ENCODE results near the gene SLC44A5.
"Not testable (repeated sequence)": the region's sequence is repeated elsewhere in the genome, so short reads cannot be mapped to it uniquely, and the experiment has no call there.

The SLC44A5 gene

GRCh38 chr1:75600781-75601180 is 10.1 kb downstream of the SLC44A5 start:
- no peaks in the 10 kb centered on the region for H3K4me1 ChIP-seq
- H3K9me3 ChIP-seq (replicated peaks in 1 of 11): peaks cover 0 to 7% (median 0%) of the 10 kb centered on the region in 11 experiments; a peak in 3 of 22 replicates
- H3K4me2 ChIP-seq: no peak overlapping the region
- no peaks in the 10 kb centered on the region for H4K20me1 ChIP-seq
- no peak overlapping the region for H3K27ac ChIP-seq
- no peak overlapping the region for H3K9ac ChIP-seq
- no peaks in the 10 kb centered on the region for H3K27me3 ChIP-seq
- H3K36me3 ChIP-seq: no peaks in the 10 kb centered on the region
- no peak overlapping the region for H3K4me3 ChIP-seq
- TF ChIP-seq Cebpa-rat (IDR thresholded peaks at IDR 0.05): no peak

DNA sequence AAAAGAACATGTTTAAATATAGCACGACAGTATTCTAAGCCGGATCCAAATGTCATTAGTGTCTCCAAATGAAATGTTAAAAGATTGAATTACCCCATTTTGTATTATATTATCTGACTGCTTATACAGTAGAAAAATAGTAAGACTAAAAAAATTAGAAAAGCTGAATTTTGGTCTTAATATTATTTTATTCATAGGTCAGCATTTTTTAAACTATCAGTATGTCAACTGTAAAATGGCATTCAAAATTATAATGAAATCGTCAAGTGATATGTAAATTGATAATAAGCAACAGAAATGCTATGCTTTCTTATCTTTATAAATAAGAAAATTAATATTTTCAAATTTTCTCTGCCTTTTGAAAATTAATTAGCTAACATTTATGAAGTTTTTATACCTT is 16.6 kb downstream of the SLC44A5 start:
- no peak overlapping the region for H3K4me3 ChIP-seq
- H3K27me3 ChIP-seq: no peaks in the 10 kb centered on the region
- H4K20me1 ChIP-seq: no peaks in the 10 kb centered on the region
- TF ChIP-seq Cebpa-rat (IDR thresholded peaks at IDR 0.05): no peak
- H3K36me3 ChIP-seq: no peaks in the 10 kb centered on the region
- no peak overlapping the region for H3K27ac ChIP-seq
- no peak overlapping the region for H3K9ac ChIP-seq
- H3K4me1 ChIP-seq: peaks cover 0 to 6% (median 0%) of the 10 kb centered on the region in 10 experiments; a peak in 1 of 20 replicates
- peaks cover 0 to 5% (median 0%) of the 10 kb centered on the region in 11 experiments; a peak in 1 of 22 replicates for H3K9me3 ChIP-seq (replicated peaks in 1 of 11)
- no peak overlapping the region for H3K4me2 ChIP-seq

GRCh38 chr1:75593457-75593856 is 17.5 kb downstream of the SLC44A5 start:
- H3K4me1 ChIP-seq; H3K4me3 ChIP-seq; H3K27ac ChIP-seq; H3K27me3 ChIP-seq; H3K9ac ChIP-seq; H3K9me3 ChIP-seq (replicated peaks in 1 of 11); H3K4me2 ChIP-seq; H4K20me1 ChIP-seq; H3K36me3 ChIP-seq: not testable (repeated sequence)

GRCh38 chr1:75589637-75590036 is 21.3 kb downstream of the SLC44A5 start:
- no peak overlapping the region for H3K9ac ChIP-seq
- H3K36me3 ChIP-seq: no peaks in the 10 kb centered on the region
- no peak overlapping the region for H3K4me3 ChIP-seq
- H3K27me3 ChIP-seq: no peaks in the 10 kb centered on the region
- H3K27ac ChIP-seq: no peak overlapping the region
- 0 out of 22 replicates have a peak, but pooled peaks cover 0 to 5% (median 0%) of the 10 kb centered on the region in 11 experiments for H3K9me3 ChIP-seq (replicated peaks in 1 of 11)
- peaks cover 0 to 6% (median 0%) of the 10 kb centered on the region in 10 experiments; a peak in 1 of 20 replicates for H3K4me1 ChIP-seq
- no peaks in the 10 kb centered on the region for H4K20me1 ChIP-seq
- no peak overlapping the region for H3K4me2 ChIP-seq
- TF ChIP-seq Cebpa-rat (IDR thresholded peaks at IDR 0.05): no peak

DNA sequence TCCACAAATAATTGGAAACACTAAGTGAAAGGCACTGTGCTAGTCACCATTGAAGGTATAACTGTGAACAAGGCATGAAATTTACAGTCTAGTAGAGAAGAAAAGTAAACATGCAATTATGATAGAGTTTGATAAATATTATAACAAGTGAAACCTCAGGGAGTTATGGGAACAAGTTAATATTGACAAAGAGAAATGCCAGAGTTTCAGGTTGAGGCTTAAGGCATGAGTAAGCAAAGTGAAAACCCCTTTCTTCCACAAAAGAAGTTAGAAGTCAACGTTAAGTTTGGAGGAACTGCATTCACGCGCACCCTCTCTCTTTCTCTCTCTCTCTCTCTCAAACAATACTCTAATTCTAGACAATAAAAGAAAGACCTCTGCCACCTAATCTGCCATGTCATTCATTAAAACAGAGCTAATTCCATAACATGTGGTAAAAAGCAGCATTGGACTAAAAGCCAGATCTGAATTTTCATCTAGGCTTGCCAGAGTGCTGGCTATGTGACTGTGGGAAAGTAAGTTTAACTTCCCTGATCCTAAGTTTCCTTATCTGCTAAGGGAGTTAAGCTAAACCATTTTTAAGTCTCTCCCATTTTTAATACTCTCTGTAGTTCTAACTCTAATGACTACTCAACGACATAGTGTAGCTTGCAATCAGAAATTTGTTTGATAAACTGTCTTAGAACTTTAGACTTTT is 22.0 kb downstream of the SLC44A5 start:
- no peak overlapping the region for H3K4me2 ChIP-seq
- H3K4me3 ChIP-seq: no peak overlapping the region
- H3K27me3 ChIP-seq: no peaks in the 10 kb centered on the region
- no peaks in the 10 kb centered on the region for H4K20me1 ChIP-seq
- H3K27ac ChIP-seq: no peak overlapping the region
- 0 out of 22 replicates have a peak, but pooled peaks cover 0 to 5% (median 0%) of the 10 kb centered on the region in 11 experiments for H3K9me3 ChIP-seq (replicated peaks in 1 of 11)
- H3K9ac ChIP-seq: no peak overlapping the region
- H3K36me3 ChIP-seq: no peaks in the 10 kb centered on the region
- H3K4me1 ChIP-seq: peaks cover 0 to 6% (median 0%) of the 10 kb centered on the region in 10 experiments; a peak in 1 of 20 replicates
- TF ChIP-seq Cebpa-rat (IDR thresholded peaks at IDR 0.05): no peak

GRCh38 chr1:75587692-75588091 is 23.2 kb downstream of the SLC44A5 start:
- Histone ChIP-seq H3K27me3 (no peaks in the 10 kb centered on the region), H3K27ac (no peak overlapping the region), H3K36me3 (no peaks in the 10 kb centered on the region), H3K9ac (no peak overlapping the region), H3K4me3 (no peak overlapping the region), H3K4me1 (peaks cover 0 to 6% (median 0%) of the 10 kb centered on the region in 10 experiments; a peak in 1 of 20 replicates), H3K9me3 (replicated peaks in 1 of 11) (no peaks in the 10 kb centered on the region), H3K4me2 (no peak overlapping the region), H4K20me1 (no peaks in the 10 kb centered on the region)
- no peak for TF ChIP-seq Cebpa-rat (IDR thresholded peaks at IDR 0.05)

DNA sequence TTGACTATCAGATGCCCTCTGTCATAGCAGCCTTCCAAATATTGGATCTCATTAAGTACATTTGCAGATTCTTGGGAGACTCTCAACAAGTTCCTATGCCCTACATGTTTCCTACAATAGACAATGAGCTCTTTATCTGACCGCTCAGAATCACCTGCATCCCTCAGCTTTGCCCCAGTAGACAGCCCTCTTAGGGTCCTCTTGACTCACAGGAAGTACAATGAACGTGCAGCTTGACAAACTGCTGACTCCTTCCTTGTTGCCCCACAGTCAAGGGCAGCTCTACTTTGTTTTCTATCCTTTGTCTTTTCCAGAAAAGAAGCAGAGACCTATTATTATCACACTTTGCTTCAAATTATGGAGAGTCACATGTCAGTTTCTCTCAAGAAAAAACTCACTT is 27.6 kb downstream of the SLC44A5 start:
- no peak overlapping the region for H3K4me2 ChIP-seq
- H3K9me3 ChIP-seq (replicated peaks in 1 of 11): no peaks in the 10 kb centered on the region
- H3K27ac ChIP-seq: no peak overlapping the region
- H3K4me3 ChIP-seq: no peak overlapping the region
- TF ChIP-seq Cebpa-rat (IDR thresholded peaks at IDR 0.05): no peak
- no peaks in the 10 kb centered on the region for H3K27me3 ChIP-seq
- H3K9ac ChIP-seq: no peak overlapping the region
- no peaks in the 10 kb centered on the region for H4K20me1 ChIP-seq
- no peaks in the 10 kb centered on the region for H3K36me3 ChIP-seq
- H3K4me1 ChIP-seq: no peaks in the 10 kb centered on the region

DNA sequence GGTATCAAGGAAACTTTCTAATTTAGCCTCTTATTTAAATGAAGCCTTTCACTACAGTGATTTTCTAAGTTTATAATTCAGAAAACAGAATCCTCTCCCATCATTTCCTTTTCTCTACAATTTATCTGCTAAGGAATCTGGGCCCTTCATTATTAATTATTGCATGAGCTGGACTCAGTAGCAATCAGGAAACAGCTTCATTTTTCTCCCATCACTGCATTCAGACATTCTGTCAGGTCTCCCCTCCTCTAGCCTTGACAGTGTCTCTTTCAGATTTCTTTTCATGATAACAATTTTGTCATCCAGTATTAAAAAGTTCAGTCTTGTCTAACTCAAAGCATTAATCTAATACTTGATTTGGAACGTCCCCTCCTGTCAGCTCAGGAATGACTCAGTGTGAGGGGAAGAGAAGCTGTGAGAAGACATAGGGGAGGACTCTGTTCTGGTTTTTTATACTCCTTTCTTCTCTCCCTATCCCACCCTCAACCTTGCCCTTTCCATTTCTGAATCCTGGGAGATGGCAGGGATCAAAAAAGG is 28.1 kb downstream of the SLC44A5 start:
- H3K4me2 ChIP-seq: no peak overlapping the region
- no peak for TF ChIP-seq Cebpa-rat (IDR thresholded peaks at IDR 0.05)
- no peaks in the 10 kb centered on the region for H3K4me1 ChIP-seq
- H3K27me3 ChIP-seq: no peaks in the 10 kb centered on the region
- H3K36me3 ChIP-seq: no peaks in the 10 kb centered on the region
- no peak overlapping the region for H3K4me3 ChIP-seq
- H3K9me3 ChIP-seq (replicated peaks in 1 of 11): no peaks in the 10 kb centered on the region
- H3K27ac ChIP-seq: no peak overlapping the region
- no peaks in the 10 kb centered on the region for H4K20me1 ChIP-seq
- H3K9ac ChIP-seq: no peak overlapping the region

DNA sequence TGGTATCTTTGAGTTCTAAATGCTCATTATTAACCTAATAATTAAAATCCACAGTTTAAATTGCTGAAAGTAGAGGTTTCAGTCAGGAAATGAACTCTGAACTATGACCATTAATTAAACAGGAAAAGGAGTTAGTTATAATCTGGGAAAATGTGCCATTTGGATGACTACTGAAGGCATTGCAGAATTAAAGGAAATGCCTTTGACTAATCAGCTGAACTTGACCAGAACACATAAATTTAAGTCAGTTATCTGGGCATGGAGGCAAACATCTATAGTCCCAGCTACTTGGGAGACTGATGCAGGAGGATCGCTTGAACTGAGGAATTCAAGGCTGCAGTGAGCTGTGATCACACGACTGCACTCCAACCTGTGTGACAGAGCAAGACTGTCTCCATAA is 31.9 kb downstream of the SLC44A5 start:
- Histone ChIP-seq H3K27ac (no peak overlapping the region), H3K27me3 (no peaks in the 10 kb centered on the region), H3K4me2 (no peak overlapping the region), H3K9me3 (replicated peaks in 1 of 11) (no peaks in the 10 kb centered on the region), H3K36me3 (no peaks in the 10 kb centered on the region), H3K4me1 (no peaks in the 10 kb centered on the region), H3K9ac (no peak overlapping the region), H3K4me3 (no peak overlapping the region), H4K20me1 (no peaks in the 10 kb centered on the region)
- TF ChIP-seq Cebpa-rat (IDR thresholded peaks at IDR 0.05): no peak

DNA sequence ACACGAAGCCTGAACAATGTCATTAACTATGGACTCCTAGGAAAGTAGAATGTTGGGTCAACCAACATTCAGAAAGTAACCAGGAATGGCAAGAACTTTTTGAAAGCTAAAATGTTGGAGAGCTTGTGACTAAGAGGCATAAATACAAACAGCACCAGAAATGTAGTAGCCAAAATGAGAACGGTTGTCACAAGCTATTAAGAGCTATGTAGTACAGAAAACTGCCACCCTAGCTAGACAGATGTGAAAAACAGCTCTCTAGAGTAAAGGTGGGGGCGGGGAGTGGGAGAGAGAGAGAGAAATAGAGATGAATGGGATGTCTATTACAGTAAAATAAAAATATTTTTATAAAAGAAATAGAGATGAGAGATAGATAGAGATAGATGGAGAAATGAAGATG is 35.1 kb downstream of the SLC44A5 start:
- no peak for TF ChIP-seq Cebpa-rat (IDR thresholded peaks at IDR 0.05)
- H3K9ac ChIP-seq: no peak overlapping the region
- no peak overlapping the region for H3K4me2 ChIP-seq
- no peaks in the 10 kb centered on the region for H4K20me1 ChIP-seq
- no peaks in the 10 kb centered on the region for H3K36me3 ChIP-seq
- H3K4me3 ChIP-seq: no peak overlapping the region
- no peaks in the 10 kb centered on the region for H3K9me3 ChIP-seq (replicated peaks in 1 of 11)
- H3K27me3 ChIP-seq: no peaks in the 10 kb centered on the region
- H3K4me1 ChIP-seq: no peaks in the 10 kb centered on the region
- H3K27ac ChIP-seq: no peak overlapping the region

All from BLaER1 treated with 17β-estradiol and CSF1 and Interleukin-3, amounts not matched to agents 10 nM and 100 nM (cell line).